H1 (cell line): Measurements from ENCODE around the gene MSI2. TPM values are rescaled to one million over a fixed set of nuclear protein-coding genes. Genes with fewer than 3 reads are reported as not detected.

Experiments
- ASH2L ChIP-seq: fragments of 200-600, 300-600 bp; sonication (generic); IDR thresholded peaks from one replicate; pipeline ENCODE4 v1.7.1; 2017; ENCODE audit warnings: low read length
- CEBPB ChIP-seq: IDR thresholded peaks from 2 replicates; pipeline ENCODE4 v1.6.1; 2012; ENCODE audit warnings: low read depth, low read length
- KDM1A ChIP-seq: fragments of 200-600, 300-600 bp; sonication (generic); IDR thresholded peaks from 2 replicates; pipeline ENCODE4 v1.7.1; 2016; ENCODE audit warnings: mild to moderate bottlenecking, low read length, borderline replicate concordance
- SP4 ChIP-seq: IDR thresholded peaks from 2 replicates; pipeline ENCODE4 v1.6.1; 2012; ENCODE audit warnings: low read length, inconsistent platforms
- TEAD4 ChIP-seq: IDR thresholded peaks from 2 replicates; pipeline ENCODE4 v1.6.1; 2012; ENCODE audit warnings: low read depth, low read length, inconsistent platforms, mixed read lengths
- polyA plus RNA-seq, 7 experiments: library from polyadenylated mRNA; depleted of rRNA in 3 of 7; stranded (reverse) in 5 of 7; unstranded in 2 of 7; fragments of >200 nt in 5 of 7; fragments of 200-250 nt in 2 of 7; gene quantifications; 1 replicate in 5 of 7; 2 replicates in 1 of 7; 4 replicates in 1 of 7; pipeline versions ENCODE4 v1.2.1 to v1.2.3, GENCODE V29; 2011 to 2013; ENCODE audit warnings: missing spikeins in 2 of 7, mixed read lengths in 2 of 7
- total RNA-seq: library from RNA; stranded (reverse); fragmentation: NEBNext Ultra II Directional; extraction: Animal tissue kit (Norgen Biotek cat#: 25700); gene quantifications from 2 replicates; pipeline ENCODE4 v1.2.1, GENCODE V29; 2021

The MSI2 gene
- total and polyA plus RNA-seq, 2 of the 8 experiments (the other 6 are each of a cell fraction or from before 2014, with no cell fraction given), result 36.7 to 80.6 TPM

DNA sequence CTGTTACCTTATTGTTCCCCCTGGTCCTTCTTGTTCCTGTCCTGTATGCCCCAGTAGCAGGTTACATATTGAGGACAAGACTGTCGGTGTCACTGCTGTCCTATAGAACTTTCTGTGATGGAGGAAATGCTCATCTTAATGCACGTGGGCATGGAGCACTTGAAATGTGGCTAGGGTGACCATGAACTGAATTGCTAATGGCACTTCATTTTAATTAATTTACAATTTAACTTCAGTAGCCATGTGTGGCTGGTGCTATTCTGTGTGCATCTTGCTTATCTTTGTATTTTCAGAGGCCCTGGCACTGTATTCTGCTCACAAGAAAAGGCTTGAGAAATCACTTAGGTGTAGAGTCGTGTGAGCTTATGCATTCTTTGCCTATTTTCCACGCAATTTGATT lies 125.2 kb downstream of the MSI2 start (continued):
- TF ChIP-seq TEAD4, result no peak
- TF ChIP-seq ASH2L, result no peak
- no peak for TF ChIP-seq KDM1A
- TF ChIP-seq CEBPB, result no peak
- no peak for TF ChIP-seq SP4
- TF ChIP-seq, all 59 proteins: peak for 0
